AG08396 (cell line): ENCODE results near the gene NEU1.
"Not testable (repeated sequence)": the region's sequence is repeated elsewhere in the genome, so short reads cannot be mapped to it uniquely, and the experiment has no call there.

Source experiments
- DNase-seq: peaks from one replicate; pipeline ENCODE4 v3.0.0; 2012; ENCODE audit warnings: low spot score, mixed read lengths

Gene NEU1

GRCh38 chr6:31862344-31863235 lies at the start of gene NEU1:
Gene NEU1, minus strand, starts transcription at chr6:31862821. Its CDS starts 45 bp downstream, at chr6:31862776.
- DNase-seq: peak; percentile 100

GRCh38 chr6:31911826-31912585 lies 49.4 kb upstream of the NEU1 start:
- DNase-seq: no peak

GRCh38 chr6:31909298-31909697 lies 46.7 kb upstream of the NEU1 start:
- DNase-seq: not testable (repeated sequence)

- DNase-seq: no peak
Measured at GRCh38 chr6:31908791-31909190, 46.2 kb upstream of the NEU1 start.

GRCh38 chr6:31908255-31908654 lies 45.6 kb upstream of the NEU1 start:
- not testable (repeated sequence) for DNase-seq

GRCh38 chr6:31907158-31907813 lies 44.7 kb upstream of the NEU1 start:
- DNase-seq: peak; percentile 46

- DNase-seq: not testable (repeated sequence)
Measured at GRCh38 chr6:31906727-31907126, 44.1 kb upstream of the NEU1 start.

GRCh38 chr6:31906122-31906521 lies 43.5 kb upstream of the NEU1 start:
- DNase-seq: no peak

- DNase-seq: no peak
Measured at GRCh38 chr6:31905041-31905440, 42.4 kb upstream of the NEU1 start.

GRCh38 chr6:31903957-31904356 lies 41.3 kb upstream of the NEU1 start:
- no peak for DNase-seq

- peak; percentile 97 for DNase-seq
Measured at GRCh38 chr6:31901953-31902643, 39.5 kb upstream of the NEU1 start, which contains the start of gene ZBTB12. Gene ZBTB12, minus strand, starts transcription at chr6:31902086. Its CDS starts 781 bp downstream, at chr6:31901305.

- peak; percentile 80 for DNase-seq
Measured at GRCh38 chr6:31901415-31901952, 38.9 kb upstream of the NEU1 start.

- no peak for DNase-seq
Measured at GRCh38 chr6:31900917-31901414, 38.3 kb upstream of the NEU1 start.

GRCh38 chr6:31899882-31900722 lies 37.5 kb upstream of the NEU1 start:
- DNase-seq: no peak

- DNase-seq: no peak
Measured at GRCh38 chr6:31899215-31899614, 36.6 kb upstream of the NEU1 start.

- DNase-seq: no peak
Measured at GRCh38 chr6:31898383-31899011, 35.9 kb upstream of the NEU1 start.

GRCh38 chr6:31897612-31898382 lies 35.2 kb upstream of the NEU1 start, which contains the start of gene EHMT2:
Gene EHMT2, minus strand, starts transcription at chr6:31897698. Its CDS starts 21 bp downstream, at chr6:31897677.
- peak; percentile 93 for DNase-seq

- DNase-seq: no peak
Measured at GRCh38 chr6:31896856-31897611, 34.4 kb upstream of the NEU1 start.
